Measurements from ENCODE around the gene SNX5. TPM values are rescaled to one million over a fixed set of nuclear protein-coding genes. Genes with fewer than 3 reads are reported as not detected.

SNX5 gene
- total RNA-seq, 1 donor from 2014 or later: 32.7 TPM

- no peak for DNase-seq (ENCODE audit: low spot score in 2 of 2)
- no peaks in the 10 kb centered on the region for H3K4me1 ChIP-seq
- H3K9me3 ChIP-seq: no peaks in the 10 kb centered on the region
- H3K4me3 ChIP-seq: no peak overlapping the region
- no peaks in the 10 kb centered on the region for H3K36me3 ChIP-seq
- intact Hi-C loops (cut with DNase I): loop anchor here (5.0 kb wide), 1 partner anchor 42 kb away; no protein-coding TSS in a partner anchor
- no peak overlapping the region for H3K27ac ChIP-seq
- TF ChIP-seq CTCF (IDR thresholded peaks at IDR 0.05): no peak
- no peaks in the 10 kb centered on the region for H3K27me3 ChIP-seq
Observed at GRCh38 chr20:17999566-17999965, 31.0 kb upstream of the SNX5 start.

GRCh38 chr20:17998446-17998845 lies 29.9 kb upstream of the SNX5 start:
- H3K27me3 ChIP-seq: no peaks in the 10 kb centered on the region
- H3K27ac ChIP-seq: no peak overlapping the region
- no peak for TF ChIP-seq CTCF (IDR thresholded peaks at IDR 0.05)
- no peaks in the 10 kb centered on the region for H3K4me1 ChIP-seq
- no peak for DNase-seq (ENCODE audit: low spot score in 2 of 2)
- H3K36me3 ChIP-seq: no peaks in the 10 kb centered on the region
- H3K9me3 ChIP-seq: no peaks in the 10 kb centered on the region
- no peak overlapping the region for H3K4me3 ChIP-seq
- intact Hi-C loops (cut with DNase I): loop anchor here (5.0 kb wide), 1 partner anchor 41 kb away; no protein-coding TSS in a partner anchor

GRCh38 chr20:17995967-17996819 lies 27.6 kb upstream of the SNX5 start:
- peak; percentile 91 to 99 (median 92) for TF ChIP-seq CTCF (IDR thresholded peaks at IDR 0.05)
- Histone ChIP-seq H3K27me3 (no peaks in the 10 kb centered on the region), H3K27ac (no peak overlapping the region), H3K4me3 (peak overlapping the region in 1 of 2 donors; percentile 4), H3K36me3 (no peaks in the 10 kb centered on the region), H3K9me3 (no peaks in the 10 kb centered on the region), H3K4me1 (no peaks in the 10 kb centered on the region)
- no peak for DNase-seq (ENCODE audit: low spot score in 2 of 2)
- intact Hi-C loops (cut with DNase I): loop anchor here (2.0 to 5.0 kb wide), 2 partner anchors 39 to 491 kb away; no protein-coding TSS in a partner anchor

- Histone ChIP-seq H3K27ac (no peak overlapping the region), H3K9me3 (no peaks in the 10 kb centered on the region), H3K36me3 (peaks cover 3 to 12% of the 10 kb centered on the region in 2 donors), H3K27me3 (no peaks in the 10 kb centered on the region), H3K4me3 (no peak overlapping the region), H3K4me1 (no peaks in the 10 kb centered on the region)
- DNase-seq (ENCODE audit: low spot score in 2 of 2): no peak
- no peak for TF ChIP-seq CTCF (IDR thresholded peaks at IDR 0.05)
- intact Hi-C loops (cut with DNase I): no loop called here
Observed at GRCh38 chr20:17993546-17993945, 25.0 kb upstream of the SNX5 start.

GRCh38 chr20:17992847-17993513 lies 24.4 kb upstream of the SNX5 start:
- TF ChIP-seq CTCF (IDR thresholded peaks at IDR 0.05): no peak
- intact Hi-C loops (cut with DNase I): no loop called here
- no peak overlapping the region for H3K4me3 ChIP-seq
- H3K4me1 ChIP-seq: no peaks in the 10 kb centered on the region
- H3K36me3 ChIP-seq: peaks cover 3 to 12% of the 10 kb centered on the region in 2 donors
- H3K27me3 ChIP-seq: no peaks in the 10 kb centered on the region
- H3K27ac ChIP-seq: no peak overlapping the region
- DNase-seq (ENCODE audit: low spot score in 2 of 2): no peak
- H3K9me3 ChIP-seq: no peaks in the 10 kb centered on the region
